Measurements from ENCODE around the gene OR8J3.

- TF ChIP-seq CTCF (IDR thresholded peaks at IDR 0.05): no peak
- TF ChIP-seq POLR2AphosphoS5 (IDR thresholded peaks at IDR 0.05): no peak
- TF ChIP-seq POLR2A (IDR thresholded peaks at IDR 0.05): no peak
Measured at GRCh38 chr11:56140151-56140661, at the start of gene OR8J3.

All from gastroesophageal sphincter (tissue), 3 donors.